Umbilical cord (tissue), 2 donors: ENCODE measurements around the gene DFFB. TPM values are rescaled to one million over a fixed set of nuclear protein-coding genes. Genes with fewer than 3 reads are reported as not detected.
"Not testable (repeated sequence)": the region's sequence is repeated elsewhere in the genome, so short reads cannot be mapped to it uniquely, and the experiment has no call there.

Experiments
- DNase-seq: peaks from one replicate; pipeline ENCODE4 v3.0.0-alpha.2; 2015; ENCODE audit warnings: low spot score
- total RNA-seq: library from RNA; depleted of rRNA; stranded (reverse); fragments of >200 nt; gene quantifications from one replicate; pipeline ENCODE4 v1.2.3, GENCODE V29; 2014; ENCODE audit warnings: low replicate concordance; ENCODE audit not compliant: insufficient read depth

Gene DFFB
- total RNA-seq, 1 donor from 2014 or later = 15.2 TPM

DNA sequence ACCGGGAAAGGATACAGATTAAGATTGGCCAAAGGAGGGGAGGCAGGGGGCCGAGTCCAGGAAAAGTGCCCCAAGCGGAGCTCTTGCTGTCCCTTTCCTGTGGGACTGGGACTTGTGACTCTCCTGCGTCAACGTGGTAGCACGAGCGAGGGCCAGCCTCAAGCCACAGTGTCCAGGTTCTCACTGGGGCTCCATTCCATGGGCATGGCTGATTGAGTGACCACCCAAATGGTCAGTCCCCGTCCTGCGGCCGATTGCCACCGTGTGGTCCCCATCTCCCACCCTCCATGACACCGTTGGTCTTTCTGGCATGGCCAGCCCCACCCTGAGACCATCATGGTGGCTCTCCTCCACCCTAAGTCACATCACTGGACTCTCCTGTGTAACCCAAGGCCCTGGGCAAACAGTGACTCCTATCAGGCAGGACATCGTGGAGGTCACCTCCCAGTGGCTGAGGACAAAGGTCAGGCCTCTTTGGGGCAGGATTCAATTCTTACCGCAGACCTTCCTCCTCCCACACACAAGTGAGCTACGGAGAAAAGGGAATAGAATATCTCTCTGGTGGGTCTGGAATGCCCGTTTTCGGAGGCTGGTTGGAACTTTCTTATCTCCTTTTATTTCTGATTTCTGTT is 51.7 kb downstream of the DFFB start:
- no peak for DNase-seq

DNA sequence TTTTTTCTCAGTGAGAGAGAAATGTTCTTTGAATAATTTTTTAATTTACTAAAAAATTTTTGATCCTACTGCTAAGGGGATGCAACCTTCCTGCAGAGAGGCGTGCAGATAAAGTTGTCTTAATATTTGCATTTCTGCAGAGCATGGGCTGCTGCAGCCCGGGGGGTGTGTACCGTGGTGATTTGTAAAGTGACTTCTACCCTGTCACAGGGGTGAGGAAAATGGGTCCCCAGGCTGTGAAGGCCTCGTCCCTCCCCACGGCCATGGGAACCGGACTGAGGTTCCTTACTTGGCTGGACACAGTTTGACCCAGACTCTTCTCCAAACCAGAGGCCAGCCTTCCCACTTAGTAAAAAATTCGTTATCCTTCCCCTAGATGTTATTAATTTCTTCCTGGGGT is 52.3 kb downstream of the DFFB start:
- DNase-seq = no peak

DNA sequence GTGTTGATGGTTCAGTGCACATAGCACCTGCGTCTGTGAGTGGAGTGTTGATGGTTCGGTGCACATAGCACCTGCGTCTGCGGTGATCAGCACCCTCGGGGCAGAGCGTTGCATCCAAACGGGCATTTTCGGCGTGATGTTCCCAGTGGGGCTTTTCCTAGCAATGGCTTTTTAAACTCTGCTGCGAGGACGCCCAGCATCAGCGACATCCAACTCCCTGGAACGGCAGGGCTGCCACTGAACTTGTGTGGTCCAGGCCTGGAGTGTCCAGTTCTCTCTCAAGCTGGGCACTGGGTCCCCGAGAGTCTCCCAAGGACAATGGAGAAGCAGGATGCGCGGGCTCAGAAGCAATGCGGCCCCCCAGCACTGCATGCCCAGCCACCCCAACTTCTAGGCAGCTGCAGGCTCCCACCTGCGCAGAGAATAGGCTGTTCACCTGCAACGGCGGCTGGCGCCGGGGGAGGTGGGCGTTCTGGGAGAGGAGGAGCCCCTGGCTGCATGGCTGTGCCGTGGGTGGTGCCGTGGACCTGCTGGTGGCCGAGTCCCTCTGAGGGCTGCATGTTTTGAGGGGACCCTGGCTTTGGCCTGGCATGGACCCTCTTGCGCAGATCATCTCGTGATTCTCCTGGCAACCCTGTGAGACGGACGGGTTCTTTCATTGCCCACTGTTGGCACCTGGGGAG is 52.9 kb downstream of the DFFB start:
- no peak for DNase-seq

DNA sequence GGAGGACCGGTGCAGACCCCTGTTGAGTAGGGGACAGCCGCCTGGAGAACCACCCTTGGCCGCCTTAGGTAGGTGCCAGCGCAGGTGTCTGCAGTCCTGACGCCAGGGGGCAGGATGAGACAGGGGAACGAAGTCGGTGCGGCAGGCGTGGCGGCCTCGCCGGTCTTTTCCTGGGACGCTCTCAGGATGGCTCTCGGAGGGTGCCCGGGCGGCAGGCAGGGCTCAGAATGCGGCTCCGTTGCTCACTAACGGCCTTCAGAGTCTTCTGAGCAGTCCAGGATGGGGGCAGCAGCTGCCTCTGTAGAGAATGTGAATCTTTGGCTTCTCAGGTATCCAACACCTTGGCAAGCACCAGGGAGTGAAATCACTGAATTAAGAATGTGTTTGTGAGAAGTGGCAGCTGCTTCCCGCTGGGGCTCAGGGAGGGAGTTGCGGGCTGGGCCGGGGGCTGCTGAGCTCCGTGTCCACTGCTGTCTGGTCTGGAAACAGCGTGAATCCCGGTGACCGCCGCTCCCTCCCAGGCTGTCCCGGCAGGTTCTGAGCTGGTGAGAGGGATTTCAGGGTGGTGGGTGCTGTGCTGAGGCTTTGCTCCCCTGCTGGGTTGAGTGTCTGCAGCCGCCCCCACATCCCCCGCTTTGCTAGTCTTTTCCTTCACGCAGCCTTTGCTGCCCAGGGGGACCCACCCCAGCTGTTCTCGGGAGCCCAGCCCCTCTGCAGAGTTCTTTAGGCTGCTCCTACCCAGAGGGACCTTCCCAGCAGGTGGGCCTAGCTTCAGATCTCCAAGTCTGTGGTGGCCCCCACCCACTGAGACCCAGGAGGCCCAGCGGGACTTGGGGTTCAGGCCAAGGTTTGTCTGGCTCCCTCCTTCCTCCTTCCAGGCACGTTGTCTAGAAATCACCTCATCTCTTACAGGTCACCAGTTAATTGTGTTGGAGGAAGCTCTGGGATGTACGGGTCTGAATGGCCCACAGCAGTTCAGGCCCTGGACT is 53.9 kb downstream of the DFFB start:
- DNase-seq = peak; percentile 60

DNA sequence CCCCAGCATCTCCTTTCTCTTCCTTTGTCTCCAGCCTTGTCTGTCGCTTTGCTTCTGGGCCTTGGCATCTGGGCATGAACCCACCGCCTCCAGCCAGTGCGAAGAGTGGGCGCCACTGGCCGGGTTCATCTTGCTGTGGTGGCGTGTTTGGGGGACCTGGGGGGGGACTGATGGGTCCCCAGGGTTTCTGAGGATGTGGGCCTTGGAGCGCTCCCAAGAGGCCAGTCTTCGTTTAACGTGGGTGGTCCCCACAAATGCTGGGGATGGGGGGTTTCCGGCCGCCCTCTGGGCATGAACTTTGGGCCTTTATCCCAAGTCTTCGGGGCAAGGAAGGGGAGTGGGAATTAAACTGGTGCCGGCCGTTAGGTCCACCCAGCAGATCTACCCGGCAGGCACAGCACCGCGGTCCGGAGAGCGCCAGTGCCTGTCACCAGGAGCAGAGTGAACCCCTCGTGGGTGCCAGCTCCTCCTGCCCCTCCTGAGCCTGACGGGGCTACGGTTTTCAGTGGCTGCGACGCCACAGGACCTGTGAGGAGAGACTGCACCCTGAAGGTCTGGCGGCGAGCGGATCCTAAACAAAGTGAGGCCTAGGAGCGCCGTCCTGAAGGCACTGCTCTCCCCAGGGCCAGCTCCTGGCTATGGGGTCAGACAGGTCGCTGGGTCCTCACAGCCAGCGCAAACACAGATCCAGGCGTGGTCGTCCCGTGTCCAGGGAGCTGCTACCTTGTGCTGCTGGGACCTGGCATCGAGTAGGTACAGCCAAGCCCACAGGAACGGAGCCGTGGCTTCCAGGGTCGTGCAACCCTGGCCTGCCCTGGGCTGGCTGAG is 54.9 kb downstream of the DFFB start:
- no peak for DNase-seq

DNA sequence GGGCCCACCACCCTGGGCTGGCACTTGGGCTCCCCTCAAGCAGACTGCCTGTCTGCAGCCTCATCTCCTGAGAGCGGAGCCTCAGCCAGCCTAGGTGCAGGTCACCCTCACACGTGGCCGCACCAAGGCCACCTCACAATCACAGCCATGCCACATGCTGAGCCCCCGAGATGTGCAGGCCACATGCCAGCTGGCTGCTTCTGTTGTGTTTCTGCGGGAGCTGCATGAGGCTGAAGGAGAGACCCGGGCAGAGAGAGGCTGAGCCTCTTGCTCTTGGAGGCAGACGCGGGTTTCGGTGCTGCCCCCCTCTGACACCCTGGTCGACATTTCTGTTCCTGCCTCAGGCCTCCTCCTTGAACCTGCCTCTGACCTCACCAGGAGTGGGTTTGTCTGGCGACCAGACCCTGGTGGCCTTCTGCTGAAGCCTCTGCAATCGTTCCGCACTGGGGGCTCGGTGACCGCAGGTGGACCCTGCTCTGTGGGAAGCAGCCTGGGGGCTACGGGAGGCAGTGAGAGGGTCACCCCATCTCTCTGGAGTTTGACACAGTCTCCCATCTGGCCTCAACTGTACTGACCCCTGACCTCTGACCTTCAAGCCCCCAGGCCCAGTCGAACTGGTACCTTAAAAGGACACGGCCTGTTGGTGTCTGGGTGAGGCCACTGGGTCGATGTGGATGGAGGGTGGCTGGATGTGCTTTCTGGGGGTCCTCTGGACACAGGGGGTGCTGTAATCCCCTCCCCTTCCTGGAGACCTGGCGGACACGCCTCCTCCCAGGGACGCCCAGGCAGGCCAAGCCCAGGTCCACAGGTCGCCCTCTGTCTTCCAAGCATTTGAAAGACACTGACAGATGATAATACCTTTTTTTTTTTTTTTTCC is 55.8 kb downstream of the DFFB start:
- DNase-seq = no peak

DNA sequence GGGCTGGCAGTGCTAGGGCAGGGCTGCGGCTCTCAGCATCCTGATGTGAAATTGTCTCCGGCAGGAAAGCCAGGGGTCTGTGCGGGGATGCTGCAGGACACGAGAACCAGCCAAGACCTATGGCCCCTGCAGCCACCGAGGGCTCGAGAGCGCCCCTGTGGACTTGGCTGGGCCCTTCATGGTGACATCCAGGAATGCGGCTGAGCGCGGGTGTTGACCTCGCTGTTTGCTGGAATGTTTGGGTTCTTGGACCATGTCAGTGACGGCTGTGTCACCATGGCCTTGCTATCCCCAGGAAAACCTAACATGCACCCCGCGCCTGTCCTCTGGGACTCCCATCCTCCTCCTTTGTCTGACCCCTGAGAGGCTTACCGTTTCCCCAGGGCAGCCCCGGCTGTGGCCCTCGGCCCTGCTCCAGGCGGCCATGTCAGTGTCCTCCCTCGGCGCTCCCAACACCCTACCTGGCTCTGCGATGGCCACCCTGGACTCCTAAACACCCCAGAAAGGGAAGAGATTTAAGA is 57.1 kb downstream of the DFFB start:
- DNase-seq = no peak

DNA sequence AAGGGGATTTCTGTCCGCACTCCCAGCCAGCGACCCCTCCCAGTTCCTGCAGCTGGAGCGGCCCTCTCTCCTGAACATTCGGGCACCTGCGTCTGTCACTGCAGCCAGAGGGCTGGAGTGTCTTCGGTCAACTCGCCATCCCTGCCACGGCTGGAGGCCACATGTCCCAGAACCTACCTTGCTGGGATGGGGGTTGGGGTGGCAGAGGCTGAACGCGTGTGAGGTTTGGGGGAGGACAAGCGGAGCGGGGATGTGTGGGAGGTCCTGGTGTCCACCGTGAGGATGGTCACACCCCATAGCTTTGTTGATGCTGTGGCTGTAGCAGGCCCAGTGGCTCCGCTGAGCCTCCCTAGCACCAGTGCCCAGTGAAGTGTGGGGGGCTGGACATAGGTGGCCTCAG is 57.6 kb downstream of the DFFB start:
- no peak for DNase-seq

DNA sequence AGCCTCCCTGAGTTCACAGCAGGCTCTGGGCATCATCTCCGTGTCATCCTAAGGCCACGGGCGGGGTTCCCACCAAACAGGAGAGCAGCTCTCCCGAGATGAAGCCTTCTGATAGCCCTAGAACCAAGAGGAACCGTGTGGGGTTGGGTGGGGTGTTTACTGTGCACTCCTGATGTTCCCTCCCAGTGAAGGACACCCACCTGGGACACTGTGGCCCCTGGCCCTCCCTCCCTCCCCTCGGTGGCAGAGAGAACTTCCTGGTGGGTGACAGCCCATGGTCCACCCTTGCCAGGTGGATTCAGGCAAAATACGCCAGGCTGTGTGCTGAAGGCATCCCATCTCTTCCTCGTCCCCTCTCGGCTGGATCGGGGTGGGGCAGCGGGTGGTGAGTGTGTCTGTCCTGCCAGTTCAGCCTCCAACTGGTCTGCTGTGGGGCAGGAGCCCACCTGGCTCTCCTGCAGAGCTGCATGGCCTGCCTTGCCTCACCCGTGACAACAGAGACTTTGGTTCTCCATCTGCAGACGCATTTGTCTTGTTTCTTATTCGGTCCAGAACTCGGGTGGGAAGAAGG is 58.4 kb downstream of the DFFB start:
- no peak for DNase-seq

DNA sequence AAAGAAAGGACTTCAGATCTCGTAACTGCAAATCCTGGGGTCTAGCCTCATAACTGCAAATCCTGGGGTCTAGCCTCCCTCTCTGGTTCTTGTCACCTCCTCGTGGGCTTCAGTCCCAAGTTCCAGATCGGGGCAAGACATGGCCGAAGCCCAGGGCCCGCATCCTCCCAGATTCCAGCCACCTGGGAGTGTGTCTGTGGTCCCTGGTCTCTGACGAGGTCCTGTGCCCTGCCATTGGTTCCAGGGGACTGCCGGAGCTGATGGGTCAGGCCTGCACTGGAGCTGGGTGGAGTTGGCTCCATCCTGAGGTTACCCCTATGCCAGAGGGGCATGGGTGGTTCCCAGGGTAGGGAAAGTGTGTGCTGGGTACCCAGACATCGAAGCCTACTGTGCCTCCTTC is 60.5 kb downstream of the DFFB start:
- no peak for DNase-seq

DNA sequence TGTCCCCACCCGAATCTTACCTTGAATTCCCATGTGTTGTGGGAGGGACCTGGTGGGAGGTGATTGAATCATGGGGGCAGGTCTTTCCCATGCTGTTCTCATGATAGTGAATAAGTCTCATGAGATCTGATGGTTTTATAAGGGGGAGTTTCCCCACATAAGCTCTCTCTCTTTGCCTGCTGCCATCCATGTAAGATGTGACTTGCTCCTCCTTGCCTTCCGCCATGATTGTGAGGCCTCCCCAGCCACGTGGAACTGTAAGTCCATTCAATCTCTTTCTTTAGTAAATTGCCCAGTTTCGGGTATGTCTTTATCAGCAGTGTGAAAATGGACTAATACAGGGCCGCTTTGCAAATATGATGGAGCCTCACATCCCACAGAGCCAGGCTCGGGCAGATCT is 61.1 kb downstream of the DFFB start:
- not testable (repeated sequence) for DNase-seq

DNA sequence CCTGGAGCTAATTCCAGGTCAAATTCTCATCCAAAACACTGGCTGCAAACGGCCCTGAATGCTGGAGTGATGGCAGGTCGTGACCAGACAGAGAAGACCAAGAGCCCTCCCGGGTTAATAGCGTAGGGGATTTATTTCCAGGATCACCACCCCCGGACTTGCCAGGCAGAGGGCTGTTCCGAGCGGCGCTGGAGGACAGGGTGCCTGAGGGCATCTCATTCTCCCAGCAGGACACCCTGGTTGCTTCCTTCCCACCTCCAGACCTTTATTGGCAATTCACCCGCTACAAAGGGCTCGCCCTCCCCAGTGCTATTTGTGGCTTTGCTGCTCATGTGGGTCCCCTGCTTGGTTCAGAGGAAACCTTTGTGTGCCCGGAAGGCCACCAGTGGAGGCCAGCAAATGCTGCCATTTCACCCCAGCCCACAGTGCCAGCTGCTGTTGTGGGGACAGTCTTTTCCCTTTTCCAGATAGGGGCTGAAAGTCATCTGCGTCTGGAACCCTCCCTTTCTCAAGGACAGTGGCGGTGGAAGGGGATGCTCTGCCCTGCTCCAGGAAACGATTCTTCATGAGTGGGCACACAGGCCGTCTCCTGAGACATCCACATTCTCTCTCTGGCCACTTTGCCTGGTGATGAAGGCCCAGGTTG is 61.8 kb downstream of the DFFB start:
- DNase-seq = no peak

DNA sequence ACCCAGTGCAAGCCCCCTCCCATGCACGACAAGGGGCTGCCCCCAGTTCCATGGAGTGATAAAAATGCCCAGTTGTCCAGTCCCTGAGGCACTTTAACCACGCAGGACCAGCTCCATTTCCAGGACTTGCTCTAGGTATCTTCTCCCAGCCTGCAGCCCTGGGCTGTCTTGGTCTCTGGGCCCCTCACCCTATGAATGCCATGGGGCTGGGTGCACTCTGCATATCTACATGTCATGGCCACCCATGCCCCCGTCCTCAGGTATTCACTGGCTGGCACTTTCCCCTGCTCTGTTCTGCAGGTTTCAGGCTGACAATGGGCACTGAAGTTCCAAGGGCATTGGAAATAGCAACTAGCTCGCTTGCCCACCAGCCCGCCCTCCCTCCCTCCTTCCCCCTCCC is 62.4 kb downstream of the DFFB start:
- DNase-seq = no peak

DNA sequence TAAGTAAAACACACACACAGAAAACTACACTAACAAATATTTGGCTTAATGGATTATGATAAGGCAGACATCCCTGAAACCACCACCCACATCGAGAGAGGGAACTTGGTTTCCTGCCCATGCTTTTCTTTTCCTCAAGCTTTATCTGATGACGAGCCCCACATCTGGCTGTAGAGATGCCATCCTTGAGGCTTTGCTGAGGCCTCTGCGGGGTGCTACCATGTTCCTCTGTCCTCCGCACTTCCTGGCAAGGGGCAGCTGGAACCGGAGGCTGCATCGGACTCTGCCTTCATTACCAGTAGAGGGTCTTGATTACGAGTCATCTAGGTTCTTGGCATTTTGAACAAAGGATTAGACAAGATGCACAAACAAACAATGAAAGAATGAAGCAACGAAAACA is 64.5 kb downstream of the DFFB start:
- peak; percentile 23 for DNase-seq

DNA sequence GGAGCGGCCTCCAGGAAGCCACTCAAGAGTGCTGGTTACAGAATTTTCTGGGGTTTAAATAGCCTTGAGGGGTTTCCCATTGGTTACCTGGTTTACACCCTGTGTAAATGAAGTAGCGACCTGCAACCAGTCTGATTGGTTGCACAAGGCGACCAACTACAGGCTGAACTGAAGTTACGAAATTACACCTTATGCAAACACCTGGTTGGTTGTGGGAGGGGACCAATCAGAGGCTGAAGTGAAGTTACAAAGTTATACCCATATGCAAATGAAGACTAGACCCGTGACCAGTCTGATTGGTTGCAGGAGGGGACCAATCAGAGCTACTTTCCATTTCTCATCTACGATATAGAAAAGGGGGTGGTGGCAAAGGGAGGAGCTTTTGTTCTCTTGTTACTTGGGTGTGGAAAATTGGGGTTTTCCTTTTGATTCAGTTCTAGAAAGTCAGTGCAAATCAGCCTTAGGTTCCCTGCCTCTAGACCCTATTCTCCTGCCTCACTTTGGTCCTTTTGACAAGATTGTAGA is 65.0 kb downstream of the DFFB start:
- no peak for DNase-seq

DNA sequence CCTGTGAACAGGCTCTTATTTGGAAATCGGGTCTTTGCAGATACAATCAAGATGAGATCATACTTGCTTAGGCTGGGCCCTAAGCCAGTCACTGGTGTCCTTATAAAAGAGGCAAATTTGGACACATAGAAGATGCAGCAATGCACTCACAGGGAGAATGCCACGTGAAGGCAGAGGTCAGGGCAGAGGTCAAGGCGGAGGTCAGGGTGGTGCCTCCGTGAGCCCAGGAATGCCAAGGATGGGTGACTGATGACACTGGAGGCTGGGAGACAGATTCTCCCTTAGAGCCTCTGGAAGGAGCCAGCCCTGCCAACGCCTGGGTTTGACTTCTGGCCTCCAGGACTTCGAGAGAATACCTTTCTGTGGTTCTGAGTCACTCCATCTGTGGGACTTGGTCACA is 65.6 kb downstream of the DFFB start:
- DNase-seq = no peak

DNA sequence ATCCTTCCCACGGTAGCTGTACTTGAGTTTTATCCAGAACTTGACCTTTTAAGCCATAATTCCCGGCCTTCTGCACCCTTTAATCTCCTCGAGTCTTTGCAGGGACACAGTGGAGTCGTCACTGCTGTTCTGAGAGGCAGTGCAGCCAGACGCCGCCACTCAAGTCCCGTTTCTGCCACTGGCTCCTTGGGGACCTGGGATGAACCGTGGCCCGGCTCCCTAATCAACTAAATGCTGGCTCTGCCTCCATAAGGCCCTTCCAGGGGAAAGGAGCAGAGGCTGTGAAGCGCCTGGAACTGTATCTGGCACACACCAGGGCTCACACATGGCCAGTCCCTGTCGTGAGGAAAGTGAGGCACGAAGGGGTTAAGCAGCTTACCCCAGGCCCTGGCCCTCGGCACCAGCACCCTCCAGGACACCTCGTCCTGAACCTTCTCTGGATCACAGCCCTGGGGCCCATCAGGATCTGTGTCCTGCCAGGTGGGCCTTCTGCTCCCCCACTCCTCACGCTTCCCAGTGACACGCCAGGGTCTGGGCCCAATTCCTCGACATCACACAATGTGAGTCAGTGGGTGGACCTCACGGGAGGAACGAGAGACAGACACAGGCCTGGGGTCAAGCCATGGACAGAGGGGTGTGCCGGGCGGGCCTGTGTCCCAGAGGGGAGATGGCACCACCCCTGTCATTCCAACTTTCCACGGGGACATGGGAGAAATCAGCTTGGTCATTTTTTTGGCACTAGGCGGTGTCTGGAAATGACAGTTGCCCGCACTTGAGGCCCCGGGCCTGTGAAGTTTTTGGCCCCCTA is 66.3 kb downstream of the DFFB start:
- no peak for DNase-seq

DNA sequence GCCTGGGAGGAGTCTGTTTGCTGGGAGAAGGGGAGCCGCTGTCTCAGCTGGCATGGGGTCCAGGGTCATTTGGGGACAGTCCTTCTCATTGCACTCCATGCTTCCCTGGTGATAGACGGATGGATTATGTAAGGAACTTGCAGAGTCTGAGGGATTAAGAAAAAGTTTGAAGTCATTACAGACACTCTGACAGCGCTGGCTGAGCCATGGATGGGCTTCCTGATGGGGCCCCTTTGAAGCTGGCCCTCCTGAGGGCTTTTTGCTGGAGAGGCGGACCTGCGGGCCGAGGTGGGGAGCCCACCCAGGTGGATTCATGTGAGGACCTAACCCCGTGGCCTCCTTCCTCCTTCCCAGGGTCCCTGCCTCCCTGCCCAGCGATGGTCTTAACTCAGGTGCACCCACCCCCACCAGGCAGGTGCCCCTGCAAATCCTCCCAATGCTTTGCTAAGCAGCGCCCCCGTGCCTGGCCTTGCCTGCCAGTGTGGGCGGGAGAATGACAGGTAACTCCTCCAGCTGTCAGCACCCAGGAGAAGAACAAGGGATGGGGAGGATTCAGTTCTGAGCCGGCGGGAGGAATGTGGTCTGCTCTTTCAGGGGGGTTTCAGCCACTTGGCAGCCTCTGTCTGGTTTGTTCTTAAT is 67.0 kb downstream of the DFFB start:
- no peak for DNase-seq
